Lower leg skin (tissue), 4 donors: ENCODE measurements around the gene SMIM13. TPM values are rescaled to one million over a fixed set of nuclear protein-coding genes. Genes with fewer than 3 reads are reported as not detected.
"Not testable (repeated sequence)": the region's sequence is repeated elsewhere in the genome, so short reads cannot be mapped to it uniquely, and the experiment has no call there.

Experiments used
- DNase-seq, 2 donors: peaks; one replicate each; pipeline ENCODE4 v3.0.0-alpha.2; 2019; ENCODE audit warnings: low spot score in 2 of 2
- H3K4me3 ChIP-seq: fragments of 200-600 bp; sonication (generic); 2 replicates; pipeline ENCODE4 v1.5.1; 2017; ENCODE audit warnings: mild to moderate bottlenecking, low read depth; ENCODE audit not compliant: poor library complexity, severe bottlenecking
- CTCF ChIP-seq, 3 donors: fragments of 450-650 bp; IDR thresholded peaks; one replicate each; pipeline ENCODE4 v1.5.1; 2016; ENCODE audit warnings: antibody characterized with exemption in 3 of 3, mild to moderate bottlenecking in 3 of 3, moderate library complexity in 2 of 3
- POLR2A ChIP-seq, 2 donors: fragments of 450-650 bp; IDR thresholded peaks; one replicate each; pipeline ENCODE4 v1.6.1; 2016 to 2017; ENCODE audit warnings: antibody characterized with exemption in 2 of 2, mild to moderate bottlenecking in 1 of 2, moderate library complexity in 1 of 2
- WGBS, 2 donors: methylation state at CpG; one replicate each; pipeline ENCODE4 v1.1.5; 2018; 5-methylcytosine and 5-hydroxymethylcytosine counted together
- intact Hi-C: fragments of 100-400 bp; cut with DNase I; formaldehyde crosslinking; loops from one replicate; pipeline ENCODE4 v1.15.0; 2023; ENCODE audit warnings: low total_unique reads
- total RNA-seq, 4 donors: library from RNA; depleted of rRNA; stranded (reverse); fragments of >200 nt; gene quantifications; one replicate each; pipeline ENCODE4 v1.1.0, GENCODE V29; 2016

Gene SMIM13
- total RNA-seq, 4 donors from 2014 or later, result 7.6 to 13.9 (median 10.2) TPM

GRCh38 chr6:11103065-11103464, 9.4 kb downstream of the SMIM13 start:
- intact Hi-C loops, result no loop called here
- TF ChIP-seq CTCF (IDR thresholded peaks at IDR 0.05) (no peak), POLR2A (IDR thresholded peaks at IDR 0.05) (no peak)
- 58 to 66% methylated on average over 5 of the region's 5 CpGs for WGBS, 2 donors
- H3K4me3 ChIP-seq, result no peak overlapping the region
- DNase-seq, result no peak

- intact Hi-C loops, result no loop called here
- no peak for DNase-seq
- no peak overlapping the region for H3K4me3 ChIP-seq
- TF ChIP-seq CTCF (IDR thresholded peaks at IDR 0.05) (no peak), POLR2A (IDR thresholded peaks at IDR 0.05) (no peak)
Observed at GRCh38 chr6:11108726-11109125, 15.1 kb downstream of the SMIM13 start.

DNA sequence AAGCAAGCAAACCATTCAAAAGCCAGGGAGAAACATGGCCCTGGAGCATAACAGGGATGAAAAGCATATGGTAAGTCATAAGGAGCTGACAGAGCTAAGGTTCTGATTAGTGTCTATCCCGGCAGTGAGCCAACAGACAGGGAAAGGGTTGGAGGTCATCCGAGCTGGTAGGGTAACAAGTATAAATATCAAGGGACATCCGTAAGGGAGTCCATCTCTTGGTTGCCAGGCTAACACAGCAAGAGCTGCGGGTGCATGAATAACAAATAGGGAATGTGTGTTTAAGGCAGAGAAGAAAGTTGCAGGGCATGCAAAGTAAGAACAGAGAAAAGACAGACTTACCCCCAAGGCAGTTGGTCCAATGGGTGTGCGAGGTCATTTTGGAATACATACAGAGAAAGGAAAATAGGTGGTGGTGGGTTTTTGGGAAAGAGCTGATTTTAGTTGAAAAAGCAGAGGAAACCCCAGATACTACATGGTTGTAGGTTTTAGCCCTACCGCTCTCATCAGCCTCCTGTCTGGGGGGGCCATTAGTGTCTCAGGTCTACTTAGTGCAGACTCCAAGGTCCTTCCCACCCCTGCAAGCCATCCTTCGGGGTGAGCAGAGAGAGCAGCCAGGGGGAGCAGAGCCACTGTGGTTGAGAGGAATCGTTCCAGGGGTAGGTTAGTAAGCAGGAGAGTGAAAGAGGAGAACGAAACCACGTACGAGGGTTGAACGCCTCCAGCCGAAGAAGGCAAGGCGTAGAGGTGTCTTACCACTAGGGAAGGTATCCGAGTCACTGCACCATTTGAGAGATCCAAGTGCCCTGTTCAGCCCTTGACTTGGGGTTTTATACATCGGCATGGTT, 17.5 kb downstream of the SMIM13 start, which contains the start of gene ERVFRD-1:
ERVFRD-1 (minus strand) TSS at position 805 of the 848 bp plus-strand sequence. CDS start 6,415 bp downstream, outside the sequence.
- intact Hi-C loops, result no loop called here
- WGBS, 2 donors, result 80 to 82% methylated on average over 16 of the region's 16 CpGs
- no peak for DNase-seq
- H3K4me3 ChIP-seq, result no peak within 1 kb of the TSS
- TF ChIP-seq POLR2A (IDR thresholded peaks at IDR 0.05) (no peak), CTCF (IDR thresholded peaks at IDR 0.05) (no peak)

DNA sequence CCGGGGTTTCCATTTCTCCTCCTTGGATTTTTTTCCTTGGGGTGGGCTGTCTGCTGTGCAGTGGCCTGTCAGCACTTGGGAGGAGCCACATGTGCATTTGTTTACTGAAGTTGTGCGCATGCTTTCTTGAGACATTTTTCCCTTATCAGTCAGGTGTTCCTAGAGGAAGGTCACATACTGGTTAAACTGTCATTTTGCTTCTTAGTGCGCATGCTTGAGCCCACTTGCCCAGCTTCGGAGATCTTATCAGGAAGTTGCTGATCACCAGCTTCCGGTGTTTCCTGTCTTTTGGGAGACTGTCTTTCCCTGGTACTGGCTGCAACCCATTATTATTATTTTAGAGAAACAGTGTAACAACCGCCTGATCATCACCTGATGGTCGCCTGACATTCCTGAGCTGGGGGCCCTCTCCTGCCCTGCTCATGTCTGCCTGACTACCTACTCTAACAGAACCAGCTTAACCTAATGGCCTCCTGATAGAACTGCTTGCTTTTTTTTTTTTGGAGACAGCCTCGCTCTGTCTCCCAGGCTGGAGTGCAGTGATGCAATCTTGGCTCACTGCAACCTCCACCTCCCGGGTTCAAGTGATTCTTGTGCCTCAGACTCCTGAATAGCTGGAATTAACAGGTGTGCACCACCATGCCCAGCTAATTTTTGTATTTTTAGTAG, 18.3 kb downstream of the SMIM13 start:
- DNase-seq, result no peak
- 66 to 79% methylated on average over 9 of the region's 9 CpGs for WGBS, 2 donors
- TF ChIP-seq CTCF (IDR thresholded peaks at IDR 0.05), result no peak
- TF ChIP-seq POLR2A (IDR thresholded peaks at IDR 0.05), result no peak
- H3K4me3 ChIP-seq, result no peak overlapping the region
- intact Hi-C loops, result no loop called here

DNA sequence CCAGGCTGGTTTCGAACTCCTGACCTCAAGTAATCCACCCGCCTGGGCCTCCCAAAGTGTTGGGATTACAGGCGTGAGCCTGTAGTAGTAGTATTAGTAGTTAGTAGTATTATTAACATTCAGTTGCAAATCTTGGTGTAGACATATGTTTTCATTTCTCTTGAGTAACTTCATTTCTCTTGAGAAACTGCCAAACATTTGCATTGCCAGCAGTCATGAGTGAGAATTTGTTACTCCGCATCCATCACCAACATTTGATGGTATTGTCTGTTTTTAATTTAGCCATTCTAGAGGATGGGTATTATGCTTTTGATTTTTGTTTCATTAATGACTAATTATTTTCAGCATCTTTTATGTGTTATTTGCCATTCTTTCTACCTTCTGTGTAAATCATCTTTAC, 19.4 kb downstream of the SMIM13 start:
- TF ChIP-seq CTCF (IDR thresholded peaks at IDR 0.05) (no peak), POLR2A (IDR thresholded peaks at IDR 0.05) (no peak)
- intact Hi-C loops, result no loop called here
- H3K4me3 ChIP-seq, result no peak overlapping the region
- 66 to 75% methylated on average over 4 of the region's 4 CpGs for WGBS, 2 donors
- no peak for DNase-seq

DNA sequence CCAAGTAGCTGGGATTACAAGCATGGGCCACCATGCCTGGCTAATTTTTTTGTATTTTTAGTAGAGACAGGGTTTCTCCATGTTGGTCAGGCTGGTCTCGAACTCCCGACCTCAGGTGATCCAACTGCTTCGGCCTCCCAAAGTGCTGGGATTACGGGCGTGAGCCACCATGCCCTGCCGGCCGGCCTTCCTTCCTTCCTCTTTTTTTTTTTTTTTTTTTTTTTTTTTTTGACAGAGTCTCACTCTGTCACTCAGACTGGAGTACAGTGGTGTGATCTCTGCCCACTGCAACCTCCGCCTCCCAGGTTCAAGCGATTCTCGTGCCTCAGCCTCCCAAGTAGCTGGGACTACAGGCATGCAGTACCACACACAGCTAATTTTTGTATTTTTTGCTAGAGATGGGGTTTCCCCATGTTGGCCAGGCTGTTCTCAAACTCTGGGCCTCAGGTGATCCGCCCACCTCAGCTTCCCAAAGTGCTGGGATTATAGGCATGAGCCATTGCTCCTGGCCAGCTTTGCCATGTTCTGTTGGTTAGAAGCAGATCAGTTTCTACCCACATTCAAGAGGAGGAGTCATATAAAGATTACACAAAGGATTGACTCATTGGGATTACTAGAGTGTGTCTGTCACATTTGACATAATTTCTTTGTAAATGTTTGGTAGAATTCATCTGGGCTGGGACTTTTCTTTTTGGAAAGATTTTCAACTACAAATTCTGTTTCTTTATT, 22.3 kb downstream of the SMIM13 start:
- intact Hi-C loops, H3K4me3 ChIP-seq, DNase-seq: not testable (repeated sequence)
- 88 to 89% methylated on average over 11 of the region's 11 CpGs for WGBS, 2 donors
